GM18873 (cell line): ENCODE results near the gene SLC8B1.

ENCODE experiments used
- ATAC-seq: cut with Tn5 transposase; IDR thresholded peaks from one replicate; pipeline ENCODE4 v1.9.1; 2021; ENCODE audit warnings: mild to moderate bottlenecking, moderate library complexity, moderate number of reproducible peaks; ENCODE audit not compliant: unreplicated experiment, low FRiP score

The SLC8B1 gene

GRCh38 chr12:113276306-113276705 is 58.6 kb downstream of the SLC8B1 start:
- no peak for ATAC-seq

GRCh38 chr12:113274848-113275247 is 60.1 kb downstream of the SLC8B1 start:
- no peak for ATAC-seq

- no peak for ATAC-seq
Measured at GRCh38 chr12:113273053-113273725, 61.7 kb downstream of the SLC8B1 start.

- no peak for ATAC-seq
Measured at GRCh38 chr12:113271853-113272561, 62.9 kb downstream of the SLC8B1 start.

- no peak for ATAC-seq
Measured at GRCh38 chr12:113271466-113271852, 63.5 kb downstream of the SLC8B1 start.

GRCh38 chr12:113270709-113271009 is 64.2 kb downstream of the SLC8B1 start:
- ATAC-seq = no peak

GRCh38 chr12:113269257-113269943 is 65.5 kb downstream of the SLC8B1 start:
- no peak for ATAC-seq

GRCh38 chr12:113268621-113269020 is 66.3 kb downstream of the SLC8B1 start:
- ATAC-seq = no peak

GRCh38 chr12:113268136-113268535 is 66.8 kb downstream of the SLC8B1 start:
- ATAC-seq = no peak

- no peak for ATAC-seq
Measured at GRCh38 chr12:113267621-113268020, 67.3 kb downstream of the SLC8B1 start.

- ATAC-seq = no peak
Measured at GRCh38 chr12:113266106-113266895, 68.6 kb downstream of the SLC8B1 start.

GRCh38 chr12:113263431-113263963 is 71.4 kb downstream of the SLC8B1 start:
- no peak for ATAC-seq

- ATAC-seq = no peak
Measured at GRCh38 chr12:113262710-113263109, 72.2 kb downstream of the SLC8B1 start.

GRCh38 chr12:113261847-113262470 is 73.0 kb downstream of the SLC8B1 start:
- ATAC-seq = no peak

GRCh38 chr12:113260636-113261300 is 74.1 kb downstream of the SLC8B1 start:
- ATAC-seq = no peak

GRCh38 chr12:113260127-113260526 is 74.8 kb downstream of the SLC8B1 start:
- ATAC-seq = no peak

- ATAC-seq = no peak
Measured at GRCh38 chr12:113257564-113257963, 77.3 kb downstream of the SLC8B1 start.

GRCh38 chr12:113254298-113254697 is 80.6 kb downstream of the SLC8B1 start:
- no peak for ATAC-seq

- no peak for ATAC-seq
Measured at GRCh38 chr12:113253532-113254285, 81.2 kb downstream of the SLC8B1 start.
